ENCODE data around the gene GPC6. TPM values are rescaled to one million over a fixed set of nuclear protein-coding genes. Genes with fewer than 3 reads are reported as not detected.

Gene GPC6
- total RNA-seq, 1 donor from 2014 or later: 16.1 TPM

DNA sequence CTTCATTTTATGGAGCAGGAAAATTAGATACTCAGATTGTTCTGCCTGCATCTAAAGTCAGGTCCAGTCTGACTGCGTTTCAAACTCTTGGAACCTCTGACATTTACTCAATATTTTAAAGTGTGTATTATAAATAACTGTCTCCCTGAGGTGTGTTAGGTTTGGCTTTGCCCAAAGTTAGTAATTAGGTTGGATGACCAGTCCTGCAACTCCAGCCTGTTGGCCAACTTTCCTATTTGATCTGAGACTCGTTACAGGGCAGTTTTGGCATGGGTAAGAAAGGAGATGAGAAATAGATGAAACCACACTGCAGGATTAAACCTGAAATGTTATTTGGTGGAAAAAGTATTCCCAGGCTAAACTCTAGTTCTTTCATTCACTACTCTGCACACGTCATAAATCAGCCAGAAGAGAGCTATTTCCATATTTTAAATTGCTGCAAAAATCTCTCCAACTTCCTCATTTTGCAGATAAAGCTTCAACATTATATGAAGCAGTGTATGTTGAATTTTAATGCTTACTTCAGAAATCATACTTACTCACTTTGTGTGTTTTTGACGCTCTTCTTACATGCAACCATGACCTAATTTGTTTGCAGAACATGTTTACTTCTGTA, 895.8 kb downstream of the GPC6 start:
- Mint-ChIP-seq H3K27me3 (ENCODE audit: unreplicated experiment) (no peaks in the 10 kb centered on the region), H3K36me3 (ENCODE audit: low read depth, unreplicated experiment) (no peaks in the 10 kb centered on the region), H3K4me1 (ENCODE audit: unreplicated experiment) (peaks cover 7% of the 10 kb centered on the region), H3K4me3 (ENCODE audit: unreplicated experiment) (no peak overlapping the region), H3K27ac (ENCODE audit: unreplicated experiment) (no peak overlapping the region), H3K9me3 (ENCODE audit: unreplicated experiment) (no peaks in the 10 kb centered on the region)
- DNase-seq (ENCODE audit: low spot score): no peak
- TF ChIP-seq, protein P1, sequence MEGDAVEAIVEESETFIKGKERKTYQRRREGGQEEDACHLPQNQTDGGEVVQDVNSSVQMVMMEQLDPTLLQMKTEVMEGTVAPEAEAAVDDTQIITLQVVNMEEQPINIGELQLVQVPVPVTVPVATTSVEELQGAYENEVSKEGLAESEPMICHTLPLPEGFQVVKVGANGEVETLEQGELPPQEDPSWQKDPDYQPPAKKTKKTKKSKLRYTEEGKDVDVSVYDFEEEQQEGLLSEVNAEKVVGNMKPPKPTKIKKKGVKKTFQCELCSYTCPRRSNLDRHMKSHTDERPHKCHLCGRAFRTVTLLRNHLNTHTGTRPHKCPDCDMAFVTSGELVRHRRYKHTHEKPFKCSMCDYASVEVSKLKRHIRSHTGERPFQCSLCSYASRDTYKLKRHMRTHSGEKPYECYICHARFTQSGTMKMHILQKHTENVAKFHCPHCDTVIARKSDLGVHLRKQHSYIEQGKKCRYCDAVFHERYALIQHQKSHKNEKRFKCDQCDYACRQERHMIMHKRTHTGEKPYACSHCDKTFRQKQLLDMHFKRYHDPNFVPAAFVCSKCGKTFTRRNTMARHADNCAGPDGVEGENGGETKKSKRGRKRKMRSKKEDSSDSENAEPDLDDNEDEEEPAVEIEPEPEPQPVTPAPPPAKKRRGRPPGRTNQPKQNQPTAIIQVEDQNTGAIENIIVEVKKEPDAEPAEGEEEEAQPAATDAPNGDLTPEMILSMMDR (IDR thresholded peaks at IDR 0.05; ENCODE audit: unreplicated experiment): no peak

DNA sequence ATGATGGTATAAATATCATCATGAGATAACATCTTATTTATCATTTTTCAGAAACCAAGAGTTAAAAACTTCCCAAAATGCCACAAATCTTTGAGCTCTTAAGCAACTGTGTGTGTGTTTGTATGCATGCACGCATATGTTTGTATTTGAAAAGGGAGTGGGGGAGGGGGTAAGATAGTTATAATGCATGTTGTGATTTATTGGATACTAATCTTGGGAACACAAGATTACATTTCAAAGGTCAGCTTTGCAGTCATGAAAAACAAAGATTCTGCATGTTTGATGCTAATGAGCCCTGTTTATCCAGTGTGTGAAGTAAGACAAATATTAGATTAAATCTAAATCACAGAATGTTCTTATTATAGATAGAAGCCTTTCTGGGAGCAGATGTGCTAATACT, 897.0 kb downstream of the GPC6 start:
- no peaks in the 10 kb centered on the region for H3K27me3 Mint-ChIP-seq (ENCODE audit: unreplicated experiment)
- DNase-seq (ENCODE audit: low spot score): no peak
- no peaks in the 10 kb centered on the region for H3K36me3 Mint-ChIP-seq (ENCODE audit: low read depth, unreplicated experiment)
- H3K4me3 Mint-ChIP-seq (ENCODE audit: unreplicated experiment): no peak overlapping the region
- no peak overlapping the region for H3K27ac Mint-ChIP-seq (ENCODE audit: unreplicated experiment)
- H3K9me3 Mint-ChIP-seq (ENCODE audit: unreplicated experiment): no peaks in the 10 kb centered on the region
- TF ChIP-seq, protein P1 (IDR thresholded peaks at IDR 0.05; ENCODE audit: unreplicated experiment): no peak
- H3K4me1 Mint-ChIP-seq (ENCODE audit: unreplicated experiment): peaks cover 2% of the 10 kb centered on the region

DNA sequence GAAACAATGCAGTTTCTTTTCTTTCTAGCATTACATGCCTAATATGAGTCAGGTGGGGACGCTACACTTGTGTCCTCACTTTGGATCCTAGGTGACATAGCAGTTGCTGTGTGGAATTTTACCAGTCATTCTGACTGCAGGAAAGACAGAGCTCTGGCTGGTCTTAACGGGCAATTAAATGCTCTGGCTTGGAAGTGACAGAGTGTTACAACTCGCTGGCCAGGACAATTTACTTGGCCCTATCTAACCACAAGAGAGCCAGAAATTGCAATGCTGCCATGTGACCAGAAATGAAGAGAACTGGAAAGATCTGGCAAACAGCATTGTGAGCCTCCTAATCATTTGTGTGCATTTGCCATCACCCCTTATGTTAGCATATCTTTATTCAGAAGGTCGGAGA, 901.8 kb downstream of the GPC6 start:
- TF ChIP-seq, protein P1 (IDR thresholded peaks at IDR 0.05; ENCODE audit: unreplicated experiment): no peak
- Mint-ChIP-seq H3K27ac (ENCODE audit: unreplicated experiment) (no peak overlapping the region), H3K4me3 (ENCODE audit: unreplicated experiment) (no peak overlapping the region), H3K36me3 (ENCODE audit: low read depth, unreplicated experiment) (no peaks in the 10 kb centered on the region), H3K27me3 (ENCODE audit: unreplicated experiment) (no peaks in the 10 kb centered on the region), H3K9me3 (ENCODE audit: unreplicated experiment) (no peaks in the 10 kb centered on the region), H3K4me1 (ENCODE audit: unreplicated experiment) (no peaks in the 10 kb centered on the region)
- DNase-seq (ENCODE audit: low spot score): no peak

DNA sequence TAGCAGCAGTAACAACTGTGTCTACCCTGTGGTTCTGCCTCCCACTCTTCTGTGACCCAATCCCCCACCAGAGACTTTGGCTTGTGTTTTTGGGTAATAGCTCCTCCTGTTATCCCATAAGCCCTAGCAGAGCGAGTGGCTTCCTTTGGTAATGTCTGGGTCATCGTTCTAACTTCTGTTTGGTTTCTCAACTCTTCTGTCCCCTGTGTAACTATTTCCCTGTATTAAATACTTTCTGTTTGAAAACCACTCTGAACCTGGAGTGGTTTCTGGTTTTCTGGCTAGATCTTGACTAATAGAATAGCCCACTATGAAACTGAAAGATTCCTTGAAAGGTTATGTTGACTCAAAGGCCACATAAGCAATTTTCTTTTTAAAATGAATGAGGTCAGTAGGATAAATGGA, 902.9 kb downstream of the GPC6 start:
- TF ChIP-seq, protein P1 (IDR thresholded peaks at IDR 0.05; ENCODE audit: unreplicated experiment): no peak
- no peak overlapping the region for H3K4me3 Mint-ChIP-seq (ENCODE audit: unreplicated experiment)
- no peak for DNase-seq (ENCODE audit: low spot score)
- H3K9me3 Mint-ChIP-seq (ENCODE audit: unreplicated experiment): no peaks in the 10 kb centered on the region
- no peaks in the 10 kb centered on the region for H3K27me3 Mint-ChIP-seq (ENCODE audit: unreplicated experiment)
- no peaks in the 10 kb centered on the region for H3K4me1 Mint-ChIP-seq (ENCODE audit: unreplicated experiment)
- H3K36me3 Mint-ChIP-seq (ENCODE audit: low read depth, unreplicated experiment): no peaks in the 10 kb centered on the region
- H3K27ac Mint-ChIP-seq (ENCODE audit: unreplicated experiment): no peak overlapping the region

DNA sequence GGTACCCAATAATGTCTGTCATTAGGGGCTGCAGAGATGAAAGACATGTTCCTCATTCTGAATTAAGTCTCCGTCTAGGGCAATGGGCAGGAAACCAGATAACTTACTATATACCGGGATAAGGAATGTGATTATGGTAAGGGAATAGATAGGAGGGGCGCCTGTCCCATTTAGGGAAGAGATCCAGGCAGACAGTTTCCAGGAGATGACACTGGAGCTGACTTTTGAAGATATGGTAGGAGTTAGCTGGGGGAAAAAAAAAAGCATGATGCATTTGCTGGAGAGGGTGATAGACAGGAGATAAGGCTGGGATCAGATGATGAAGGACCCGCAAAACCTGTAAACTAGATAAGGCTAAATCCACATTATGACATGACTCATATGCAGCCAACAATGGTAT, 912.2 kb downstream of the GPC6 start:
- DNase-seq (ENCODE audit: low spot score): no peak
- peaks cover 4% of the 10 kb centered on the region for H3K4me1 Mint-ChIP-seq (ENCODE audit: unreplicated experiment)
- H3K36me3 Mint-ChIP-seq (ENCODE audit: low read depth, unreplicated experiment): no peaks in the 10 kb centered on the region
- H3K9me3 Mint-ChIP-seq (ENCODE audit: unreplicated experiment): no peaks in the 10 kb centered on the region
- no peak overlapping the region for H3K27ac Mint-ChIP-seq (ENCODE audit: unreplicated experiment)
- peaks cover 4% of the 10 kb centered on the region for H3K27me3 Mint-ChIP-seq (ENCODE audit: unreplicated experiment)
- TF ChIP-seq, protein P1 (IDR thresholded peaks at IDR 0.05; ENCODE audit: unreplicated experiment): no peak
- no peak overlapping the region for H3K4me3 Mint-ChIP-seq (ENCODE audit: unreplicated experiment)

Measured in endothelial cell (in vitro differentiated cells).